ENCODE measurements around the gene SFTPB.
"Not testable (repeated sequence)": the region's sequence is repeated elsewhere in the genome, so short reads cannot be mapped to it uniquely, and the experiment has no call there.

SFTPB gene

DNA sequence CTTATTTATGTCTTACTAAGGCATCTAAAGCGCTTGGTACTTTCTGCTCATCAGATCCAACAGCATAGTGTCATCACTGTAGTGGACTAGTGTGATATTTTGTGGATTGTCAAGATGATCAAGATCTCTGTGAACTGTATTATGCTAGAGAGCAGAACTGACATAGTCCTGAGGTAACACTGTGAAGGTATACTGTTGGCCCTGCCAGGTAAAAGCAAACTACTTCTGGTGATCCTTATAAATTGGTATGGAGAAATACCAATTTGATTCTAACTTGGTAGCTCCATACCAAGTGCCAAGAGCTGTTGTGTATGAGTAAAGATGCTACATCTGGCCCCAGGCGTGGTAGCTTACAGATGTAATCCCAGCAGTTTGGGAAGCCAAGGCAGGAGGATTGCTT, 15.9 kb downstream of the SFTPB start:
- DNase-seq: no peak

DNA sequence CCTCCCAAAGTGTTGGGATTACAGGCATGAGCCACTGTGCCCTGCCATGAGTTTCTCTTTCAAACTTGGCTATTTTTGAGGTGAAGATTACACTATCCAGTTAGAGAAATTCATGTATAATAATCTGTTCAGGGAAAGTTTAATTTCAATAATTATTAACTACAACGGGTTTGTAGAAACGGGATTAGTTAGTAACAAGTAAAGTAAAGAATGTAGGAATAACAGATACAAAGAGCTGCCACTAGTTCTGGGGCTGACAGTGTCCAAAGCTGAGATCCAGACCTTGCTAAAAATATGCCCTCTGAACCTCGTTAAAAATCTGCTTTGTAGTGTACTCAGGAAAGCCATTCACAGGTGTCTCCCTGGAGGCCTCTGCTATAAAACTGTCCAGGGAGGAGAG, 16.9 kb downstream of the SFTPB start:
- DNase-seq: no peak

DNA sequence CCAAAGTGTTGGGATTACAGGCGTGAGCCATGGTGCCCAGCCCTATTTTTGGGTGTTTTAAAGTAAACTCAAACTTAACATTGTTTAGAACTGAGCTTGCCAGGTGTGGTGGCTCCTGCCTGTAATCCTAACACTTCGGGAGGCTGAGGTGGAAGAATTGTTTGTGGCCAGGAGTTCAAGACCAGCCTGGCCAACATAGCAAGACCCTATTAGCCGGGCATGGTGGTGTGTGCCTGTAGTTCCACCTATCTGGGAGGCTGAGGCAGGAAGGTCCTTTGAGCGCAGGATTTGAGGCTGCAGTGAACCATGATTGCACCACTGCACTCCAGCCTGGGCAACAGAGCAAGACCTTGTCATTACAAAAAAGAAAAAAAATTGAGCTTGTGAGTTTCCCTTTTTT, 17.5 kb downstream of the SFTPB start:
- DNase-seq: no peak

DNA sequence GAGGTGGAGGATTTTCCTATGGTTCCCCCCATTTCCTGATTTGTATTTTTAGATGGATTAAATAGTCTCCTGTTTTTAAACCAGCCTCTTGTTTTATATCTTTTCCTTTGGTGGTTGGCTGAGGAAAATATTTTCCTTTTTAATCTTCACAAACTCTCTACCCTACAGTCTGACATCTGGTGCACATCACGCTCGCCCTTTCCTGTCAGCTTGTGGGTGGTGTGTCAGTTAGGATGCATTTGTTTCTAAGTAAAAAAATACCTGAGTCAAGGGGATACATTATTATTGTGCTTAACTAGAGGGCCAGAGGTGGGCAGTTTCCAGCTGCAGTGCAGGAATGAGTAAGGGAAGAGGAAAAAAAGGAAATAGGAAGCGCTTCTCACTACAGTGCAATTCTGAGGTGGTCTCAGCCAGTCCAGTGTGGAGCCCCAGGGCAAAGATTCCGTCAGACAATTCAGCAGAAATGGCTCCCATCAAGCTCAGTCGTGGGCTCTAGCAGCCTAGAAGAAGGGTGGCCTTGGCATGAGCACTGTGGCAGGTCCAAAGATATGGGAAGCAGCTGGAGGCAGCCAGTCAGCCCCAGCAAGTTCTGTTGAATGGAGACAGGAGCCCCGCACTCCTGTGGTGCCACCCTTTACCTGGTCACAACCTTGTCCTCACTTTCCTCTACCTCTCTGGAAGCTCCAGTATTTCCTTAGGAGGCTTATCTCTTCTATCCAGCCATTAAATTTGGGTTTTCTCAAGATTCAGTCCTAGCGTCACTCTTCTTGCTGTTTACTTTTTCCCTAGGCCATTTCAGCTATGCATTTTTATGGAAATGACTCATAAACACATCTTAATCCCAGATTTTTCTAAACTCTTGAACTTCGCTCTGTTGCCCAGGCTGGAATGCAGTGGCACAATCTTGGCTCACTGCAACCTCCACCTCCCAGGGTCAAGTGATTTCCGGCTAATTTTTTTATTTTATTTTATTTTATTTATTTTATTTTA, 18.5 kb downstream of the SFTPB start:
- no peak for DNase-seq

DNA sequence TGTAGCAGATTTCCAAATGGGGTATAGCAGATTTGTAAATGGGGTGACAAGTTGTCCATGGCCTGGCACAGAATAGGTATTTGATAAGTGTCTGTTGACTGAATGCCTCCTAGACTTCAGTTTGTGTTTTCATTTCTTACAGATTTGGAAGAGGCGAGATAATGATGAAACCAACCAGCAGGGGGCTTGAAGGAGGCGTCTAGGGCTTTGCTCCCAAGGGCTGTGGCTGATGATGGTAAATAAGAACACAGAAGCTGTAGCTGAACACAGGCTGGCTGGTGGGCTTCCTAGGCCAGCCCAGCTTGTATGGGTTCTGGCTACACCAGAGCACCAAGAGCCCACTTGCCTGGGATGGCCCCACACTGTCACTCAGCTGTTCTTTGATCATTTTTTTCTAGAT, 19.4 kb downstream of the SFTPB start:
- DNase-seq: no peak

DNA sequence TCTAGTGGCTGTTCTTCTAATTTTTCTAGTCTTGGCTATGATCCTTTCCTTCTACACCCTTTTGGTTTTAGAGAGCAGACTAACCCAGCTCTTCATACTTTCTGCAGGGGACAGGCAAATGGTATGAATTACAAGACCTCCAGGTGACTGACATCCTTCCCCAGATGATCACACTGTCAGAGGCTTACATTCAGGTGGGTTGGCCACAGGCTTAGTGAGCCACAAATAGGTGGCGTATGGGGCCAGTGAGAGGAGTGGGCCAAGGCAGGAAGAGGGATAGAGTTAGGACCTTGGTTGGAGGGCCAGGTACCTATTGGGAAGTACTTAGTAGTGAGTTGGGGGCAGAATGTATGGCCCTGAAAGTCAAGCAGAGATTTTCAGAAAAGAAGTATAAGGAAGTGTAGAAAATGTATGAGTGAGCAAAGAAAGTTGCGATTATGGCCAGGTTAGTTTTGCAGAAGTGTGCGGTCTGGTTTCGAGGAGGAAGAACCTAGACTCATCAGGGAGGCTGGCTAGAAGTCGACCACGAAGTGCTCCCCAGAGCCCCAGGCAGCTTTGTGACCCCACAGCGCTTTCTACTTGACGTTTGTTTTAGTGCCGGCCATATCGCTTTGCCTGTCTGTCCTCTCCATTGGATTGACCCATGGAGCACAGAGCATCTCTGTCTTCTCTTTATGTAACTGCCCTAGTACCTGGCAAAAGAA, 20.0 kb downstream of the SFTPB start:
- DNase-seq: no peak

DNA sequence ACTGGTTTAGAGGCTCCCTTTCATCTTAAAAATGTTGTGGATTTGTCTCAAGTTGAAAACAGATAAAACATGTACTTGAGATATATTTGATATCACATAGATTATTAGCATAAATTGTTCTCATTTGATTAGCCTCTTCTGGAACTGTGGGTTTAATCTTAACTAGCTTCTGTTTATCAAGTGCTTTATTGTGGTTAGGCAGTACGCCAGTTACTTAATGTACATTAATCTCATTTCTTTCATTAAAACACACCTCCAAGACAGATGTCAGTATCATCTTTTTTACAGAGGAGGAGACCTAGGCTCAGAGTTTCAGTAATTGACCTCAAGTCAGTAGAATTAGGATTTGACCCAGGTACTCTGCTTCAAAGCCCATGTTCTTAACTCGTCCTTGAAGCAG, 21.8 kb downstream of the SFTPB start:
- DNase-seq: no peak

DNA sequence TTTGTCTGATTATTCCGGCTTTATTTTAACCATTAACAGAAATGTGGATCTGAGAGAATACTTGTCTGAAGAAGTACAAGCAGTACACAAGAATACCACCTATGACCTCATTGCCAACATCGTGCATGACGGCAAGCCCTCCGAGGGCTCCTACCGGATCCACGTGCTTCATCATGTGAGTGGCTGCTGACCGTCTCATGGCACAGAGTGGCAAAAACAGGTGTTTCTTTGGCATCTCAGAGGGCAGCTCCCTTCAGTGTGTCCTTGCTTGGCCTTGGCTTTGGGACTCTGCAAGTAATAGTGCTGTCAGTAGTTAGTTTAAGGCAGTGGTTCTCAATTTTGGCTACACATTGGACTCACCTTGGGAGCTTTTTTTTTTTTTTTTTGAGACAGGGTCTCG, 23.1 kb downstream of the SFTPB start:
- DNase-seq: no peak

DNA sequence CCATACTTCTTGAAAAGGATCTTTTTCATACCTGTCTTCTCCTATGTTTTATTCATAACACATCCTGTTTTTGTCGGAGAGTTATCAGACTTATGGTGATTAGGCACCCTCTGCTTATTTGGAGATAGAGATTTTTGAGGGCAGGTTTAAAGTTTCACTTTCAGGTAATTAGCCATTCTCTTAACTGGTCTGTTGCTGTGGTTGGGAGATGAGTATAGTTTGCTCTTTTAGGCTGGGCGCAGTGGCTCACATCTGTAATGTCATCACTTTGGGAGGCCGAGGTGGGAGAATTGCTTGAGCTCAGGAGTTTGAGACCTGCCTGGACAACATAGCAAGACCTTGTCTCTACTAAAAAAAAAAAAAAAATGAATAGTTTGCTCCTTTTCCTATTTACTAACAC, 25.3 kb downstream of the SFTPB start:
- DNase-seq: no peak

DNA sequence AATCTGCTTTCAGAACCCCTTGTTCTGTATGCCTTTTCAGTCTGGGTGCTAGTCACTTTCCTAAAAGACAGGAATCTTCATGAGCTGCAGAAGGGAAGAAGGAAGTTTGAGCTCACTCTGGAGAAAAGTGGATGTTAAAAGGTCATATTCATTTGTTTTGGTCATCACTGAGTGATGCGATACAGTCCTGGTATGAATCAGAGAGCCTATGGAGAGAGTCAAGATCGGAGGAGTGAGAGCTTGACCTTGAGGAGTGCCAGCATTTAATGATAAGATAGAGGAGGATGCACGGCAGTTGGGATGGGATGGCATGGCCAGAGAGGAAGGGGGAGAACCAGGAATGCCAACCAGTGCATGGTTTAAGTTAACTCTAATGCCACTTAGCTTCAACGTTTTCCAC, 32.4 kb downstream of the SFTPB start:
- no peak for DNase-seq

DNA sequence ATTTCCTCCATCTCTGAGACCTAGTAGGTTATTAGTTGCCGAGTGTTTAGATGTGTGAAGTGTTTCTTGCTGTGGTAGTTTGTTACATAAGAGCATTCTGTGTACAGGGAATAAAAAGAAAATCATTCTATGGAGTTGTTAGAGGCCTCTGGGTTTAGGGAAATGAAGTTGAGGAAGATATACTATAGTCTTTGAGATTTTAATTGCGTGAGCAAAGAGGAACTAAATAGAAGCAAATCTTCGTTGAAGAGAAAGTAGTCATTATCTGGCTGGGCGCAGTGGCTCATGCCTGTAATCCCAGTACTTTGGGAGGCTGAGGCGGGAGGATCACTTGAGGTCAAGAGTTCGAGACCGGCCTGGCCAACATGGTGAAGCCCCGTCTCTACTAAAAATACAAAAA, 33.0 kb downstream of the SFTPB start:
- DNase-seq: no peak

DNA sequence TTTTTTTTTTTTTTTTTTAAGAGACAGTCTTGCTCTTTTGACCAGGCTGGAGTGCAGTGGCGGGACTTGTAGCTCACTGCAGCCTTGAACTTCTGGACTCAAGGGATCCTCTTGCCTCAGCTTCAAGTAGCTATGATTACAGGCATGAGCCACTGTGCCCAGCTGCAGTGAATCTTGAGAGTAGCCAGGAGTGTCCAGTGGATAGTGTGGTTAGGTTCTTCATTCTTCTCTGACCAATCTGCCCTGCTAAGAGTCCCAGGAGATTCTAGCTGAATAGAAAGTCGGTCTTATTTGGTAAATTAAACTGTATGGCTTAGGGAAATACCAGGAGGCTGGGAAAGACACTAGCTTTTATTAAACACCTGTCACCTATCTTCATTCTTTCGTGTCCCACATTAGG, 36.7 kb downstream of the SFTPB start:
- DNase-seq: no peak

DNA sequence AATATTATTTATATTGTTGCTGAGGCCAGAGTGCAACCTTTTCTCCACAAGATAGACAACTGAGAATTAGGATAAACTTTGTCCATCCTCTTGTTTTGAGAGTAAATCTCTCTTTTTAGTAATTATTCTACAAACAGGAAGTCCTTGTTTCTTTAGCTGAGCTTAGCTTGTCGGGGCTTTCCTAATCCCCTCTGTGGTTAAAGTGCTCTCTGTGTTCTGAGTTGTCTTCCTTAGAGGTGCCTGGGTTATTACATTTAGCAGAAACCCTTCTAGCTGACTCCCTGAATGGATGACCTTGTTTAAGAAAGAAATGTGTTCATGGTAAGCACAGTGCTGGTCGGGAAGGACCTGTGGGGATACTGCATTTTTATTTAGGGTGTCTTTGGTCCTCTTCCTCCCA, 39.3 kb downstream of the SFTPB start:
- no peak for DNase-seq

DNA sequence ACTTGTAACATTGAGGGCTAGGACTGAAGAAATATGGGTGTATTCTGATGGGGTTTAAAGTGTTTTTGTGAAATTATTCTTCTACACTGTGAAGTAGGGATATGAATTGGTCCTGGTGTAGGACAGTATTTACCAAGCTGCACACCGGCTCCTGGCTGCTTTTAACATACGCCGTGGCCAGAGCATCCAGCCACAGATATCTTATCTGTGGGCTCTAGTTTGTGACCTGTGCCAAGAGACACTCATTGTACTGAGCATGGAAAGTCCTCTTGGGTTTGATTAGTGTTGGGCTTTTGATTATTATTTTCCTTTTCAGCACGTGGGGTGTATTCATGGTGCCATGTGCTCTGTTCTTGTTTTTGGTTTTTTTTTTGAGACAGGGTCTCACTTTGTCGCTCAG, 44.0 kb downstream of the SFTPB start:
- DNase-seq: no peak

DNA sequence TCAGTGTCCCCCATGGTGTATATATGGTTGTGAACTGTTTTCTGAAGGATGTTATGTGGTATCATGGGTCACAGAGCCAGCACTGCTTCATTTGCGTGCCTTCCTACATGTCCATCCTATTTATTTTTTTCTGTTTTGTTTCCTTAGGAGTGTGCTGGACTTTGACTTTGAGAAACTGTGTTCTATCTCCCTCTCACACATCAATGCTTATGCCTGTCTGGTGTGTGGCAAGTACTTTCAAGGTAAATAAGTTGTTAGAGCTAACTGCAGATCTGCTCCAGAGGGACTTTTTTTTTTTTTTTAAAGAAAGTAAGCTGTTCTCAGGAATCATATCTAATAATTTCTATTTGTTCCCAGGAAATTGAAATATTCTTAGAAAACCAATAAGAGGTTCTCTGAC, 46.7 kb downstream of the SFTPB start:
- DNase-seq: no peak

DNA sequence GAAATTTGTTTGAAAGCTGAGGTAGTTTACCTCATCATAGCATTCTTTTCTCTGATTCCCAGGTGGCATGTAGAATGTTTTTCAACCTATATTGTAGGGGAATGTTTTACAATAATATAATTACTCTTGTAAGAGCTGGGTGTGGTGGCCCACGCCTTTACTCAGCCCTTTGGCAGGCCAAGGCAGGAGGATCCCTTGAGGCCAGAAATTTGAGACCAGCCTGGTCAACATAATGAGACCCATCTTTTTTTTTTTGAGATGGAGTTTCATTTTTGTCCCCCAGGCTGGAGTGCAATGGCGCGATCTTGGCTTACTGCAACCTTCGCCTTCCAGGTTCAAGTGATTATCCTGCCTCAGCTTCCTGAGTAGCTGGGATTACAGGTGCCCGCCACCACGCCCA, 48.4 kb downstream of the SFTPB start:
- DNase-seq: no peak

DNA sequence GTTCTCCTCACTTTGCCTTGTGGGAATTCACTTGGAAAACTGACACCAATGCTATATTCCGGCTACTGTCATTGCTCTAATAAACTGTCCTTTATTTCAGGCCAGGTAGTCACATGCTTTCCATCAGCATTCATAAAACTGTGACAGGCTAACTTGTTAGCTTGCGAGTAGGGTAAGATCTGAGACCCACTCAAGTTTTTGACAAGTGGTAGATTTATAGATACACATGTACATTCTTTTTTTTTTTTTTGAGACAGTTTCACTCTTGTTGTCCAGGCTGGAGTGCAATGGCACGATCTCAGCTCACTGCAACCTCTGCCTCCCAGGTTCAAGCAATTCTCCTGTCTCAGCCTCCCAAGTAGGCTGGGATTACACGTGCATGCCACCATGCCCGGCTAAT, 50.3 kb downstream of the SFTPB start:
- not testable (repeated sequence) for DNase-seq

DNA sequence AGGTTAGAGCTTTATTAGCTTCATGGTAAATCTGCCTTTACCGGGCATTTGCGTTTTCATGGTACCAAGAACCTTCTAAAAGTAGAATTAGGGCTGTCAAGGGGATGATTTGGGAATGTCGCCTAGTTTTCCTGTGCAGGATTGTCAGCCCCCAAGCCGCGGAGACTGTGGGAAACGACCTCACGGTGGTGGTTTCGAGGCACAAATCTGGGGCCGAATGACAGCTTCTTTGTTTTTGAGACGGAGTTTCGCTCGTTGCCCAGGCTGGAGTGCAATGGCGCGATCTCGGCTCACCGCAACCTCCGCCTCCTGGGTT, 52.6 kb downstream of the SFTPB start:
- no peak for DNase-seq

DNA sequence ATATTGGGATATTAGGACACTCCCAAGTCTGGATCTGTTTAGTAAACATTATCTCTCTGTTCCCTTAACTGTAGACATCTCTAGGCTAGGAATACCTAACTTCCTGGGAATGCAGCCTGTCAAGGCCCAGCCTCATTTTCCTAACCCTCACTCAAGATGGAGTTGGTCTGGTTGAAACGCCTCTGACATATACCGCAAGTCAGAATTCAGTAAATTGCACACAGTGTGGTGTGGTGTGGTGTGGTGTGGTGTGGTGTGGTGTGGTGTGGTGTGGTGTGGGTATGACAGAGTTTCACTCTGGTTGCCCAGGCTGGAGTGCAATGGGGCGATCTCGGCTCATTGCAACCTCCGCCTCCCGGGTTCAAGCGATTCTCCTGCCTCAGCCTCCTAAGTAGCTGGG, 53.2 kb downstream of the SFTPB start:
- not testable (repeated sequence) for DNase-seq

DNA sequence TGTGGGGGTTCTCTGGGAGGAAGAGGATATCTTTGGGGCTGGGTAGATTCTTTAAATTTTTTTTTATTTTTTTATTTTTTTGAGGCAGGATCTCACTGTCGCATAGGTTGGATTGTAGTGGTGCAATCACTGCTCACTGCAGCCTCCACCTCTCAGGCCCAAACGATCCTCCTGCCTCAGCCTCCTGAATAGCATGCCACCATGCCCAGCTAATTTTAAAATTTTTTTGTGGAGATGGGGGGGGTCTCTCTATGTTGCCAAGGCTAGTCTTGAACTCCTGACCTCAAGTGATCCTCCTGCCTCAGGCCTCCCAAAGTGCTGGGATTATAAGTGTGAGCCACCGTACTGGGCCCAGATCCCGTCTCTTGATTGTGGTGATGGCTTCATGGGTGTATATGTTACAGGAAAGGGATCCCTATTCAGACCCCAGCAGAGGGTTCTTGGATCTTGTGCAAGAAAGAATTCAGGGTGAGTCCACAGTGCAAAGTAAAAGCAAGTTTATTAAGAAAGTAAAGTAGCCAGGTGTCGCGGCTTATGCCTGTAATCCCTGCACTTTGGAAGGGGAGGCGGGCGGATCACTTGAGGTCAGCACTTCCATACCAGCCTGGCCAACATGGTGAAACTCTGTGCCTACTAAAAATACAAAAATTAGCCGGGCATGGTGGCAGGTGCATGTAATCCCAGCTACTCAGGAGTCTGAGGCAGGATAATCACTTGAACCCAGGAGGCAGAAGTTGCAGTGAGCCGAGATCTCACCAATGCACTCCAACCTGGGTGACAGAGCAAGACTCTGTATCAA, 54.1 kb downstream of the SFTPB start:
- no peak for DNase-seq

DNA sequence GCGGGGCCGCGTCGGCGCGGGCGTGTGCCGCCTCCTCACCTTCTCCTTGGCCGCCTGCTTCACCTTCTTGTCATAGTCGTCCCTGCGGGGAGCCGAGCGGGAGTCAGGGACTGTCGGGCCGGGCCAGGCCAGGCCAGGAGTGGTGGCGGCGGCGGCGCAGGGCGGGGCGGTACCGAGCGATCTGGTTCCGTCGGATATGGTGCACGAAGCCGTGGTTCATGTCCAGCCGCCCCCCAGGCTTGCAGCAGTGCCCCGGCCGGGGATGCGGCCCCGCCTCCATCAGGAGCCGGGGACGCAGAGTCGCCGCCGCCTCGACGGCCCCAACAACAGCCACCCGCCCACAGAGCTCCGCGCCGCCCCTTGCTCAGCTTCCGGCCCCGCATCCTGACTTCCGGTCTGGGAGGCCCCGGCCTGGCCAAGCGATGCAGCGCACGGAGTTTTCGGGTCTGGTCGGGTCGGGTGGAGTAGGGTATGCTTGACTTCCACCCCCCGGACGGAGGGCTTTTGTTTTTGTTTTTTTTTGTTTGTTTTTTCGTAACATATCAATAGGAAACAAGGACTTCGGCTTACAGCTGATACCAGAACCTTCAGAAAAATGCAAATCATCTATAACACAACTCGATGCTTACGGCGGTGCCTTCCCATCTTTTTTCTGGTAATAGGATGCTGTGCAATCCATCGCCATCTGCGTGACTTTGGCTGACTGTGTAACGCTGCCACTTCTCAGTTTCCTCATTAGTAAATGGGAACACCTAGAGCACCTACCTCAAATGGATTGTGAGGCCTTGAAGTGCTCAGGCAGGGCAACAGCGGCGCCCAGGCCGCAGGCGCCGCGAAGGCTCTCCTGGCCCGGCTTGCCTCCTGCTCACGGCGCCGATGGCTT, 56.1 kb downstream of the SFTPB start, which contains the start of gene C2orf68:
C2orf68 (minus strand) TSS at position 362 of the 883 bp plus-strand sequence; CDS start at position 280, 82 bp downstream.
- peak; percentile 68 to 70 for DNase-seq

DNA sequence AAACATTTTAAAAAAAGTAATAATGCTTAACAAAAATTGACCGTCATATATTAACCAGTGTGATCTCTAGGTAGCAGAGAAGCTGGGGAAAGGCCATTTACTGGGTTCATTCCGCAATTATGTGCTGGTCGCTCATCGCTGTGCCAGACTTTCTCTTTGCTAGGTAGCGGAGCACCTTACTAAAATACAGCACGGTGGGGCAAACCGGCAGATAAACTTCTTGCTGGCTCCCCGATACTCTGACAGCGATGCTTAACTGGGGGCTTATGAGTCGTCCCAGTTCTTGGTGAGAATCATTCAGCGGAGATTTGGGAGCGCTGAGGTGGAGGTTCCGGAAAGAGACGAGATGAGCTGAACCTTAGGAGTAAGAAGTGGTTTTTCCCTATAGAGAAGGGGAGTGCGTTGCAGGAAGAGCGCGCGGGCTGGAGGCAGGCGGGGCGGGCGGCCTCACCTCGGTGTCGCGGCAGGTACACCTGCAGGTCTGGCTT, 56.7 kb downstream of the SFTPB start:
- DNase-seq: no peak
